ENCODE measurements around the gene LRRC61.
"Not testable (repeated sequence)": the region's sequence is repeated elsewhere in the genome, so short reads cannot be mapped to it uniquely, and the experiment has no call there.

The LRRC61 gene, protein sequence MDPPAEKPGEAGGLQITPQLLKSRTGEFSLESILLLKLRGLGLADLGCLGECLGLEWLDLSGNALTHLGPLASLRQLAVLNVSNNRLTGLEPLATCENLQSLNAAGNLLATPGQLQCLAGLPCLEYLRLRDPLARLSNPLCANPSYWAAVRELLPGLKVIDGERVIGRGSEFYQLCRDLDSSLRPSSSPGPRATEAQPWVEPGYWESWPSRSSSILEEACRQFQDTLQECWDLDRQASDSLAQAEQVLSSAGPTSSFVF

DNA sequence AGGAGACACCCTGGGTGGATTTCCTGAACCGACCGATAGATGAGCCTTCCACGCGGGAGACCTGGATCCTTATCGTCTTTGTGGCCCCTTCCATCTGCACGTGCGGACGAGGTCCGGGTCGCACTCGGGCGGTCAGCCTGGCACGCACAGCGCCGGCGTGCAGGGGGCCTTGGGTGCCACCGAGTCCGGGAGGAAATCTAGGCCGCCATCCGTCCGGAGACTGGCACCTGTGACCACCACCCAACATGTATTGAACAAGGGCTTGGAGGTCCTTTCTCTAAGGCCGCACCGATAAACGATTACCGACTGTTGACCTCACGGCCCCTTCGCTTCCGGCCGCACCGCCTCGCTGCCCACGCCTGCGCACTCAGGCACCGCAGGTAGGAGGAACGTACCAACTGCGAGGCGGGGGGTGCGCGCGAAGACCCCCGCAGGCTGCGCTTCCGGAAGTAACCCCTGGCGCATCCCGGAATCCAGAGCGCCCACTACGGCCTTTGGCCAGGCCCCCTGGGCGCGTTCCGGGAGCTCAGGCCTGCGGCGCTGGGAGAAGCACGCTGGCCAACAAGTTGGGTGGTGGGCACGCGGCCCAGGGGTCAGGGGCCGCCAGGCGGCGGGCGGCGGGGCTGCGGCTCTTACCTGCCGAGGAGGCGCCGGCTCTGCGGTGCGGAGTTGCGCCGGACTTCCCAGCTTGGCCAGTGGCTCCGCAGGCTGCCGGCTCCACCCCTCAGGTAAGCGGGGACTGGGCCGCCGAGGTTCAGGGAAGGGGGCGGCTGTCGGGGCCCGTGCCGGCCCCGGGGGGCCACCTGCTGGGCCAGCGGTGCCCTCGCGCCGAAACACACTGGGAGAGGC is at the start of gene LRRC61, which contains the start of gene ACTR3C:
Gene LRRC61 (plus strand): TSS at position 523 of the 849 bp plus-strand sequence. CDS start 13,507 bp downstream, outside the sequence.
Gene ACTR3C (minus strand): TSS at position 713 of the 849 bp plus-strand sequence. CDS start 28,249 bp downstream, outside the sequence.
- TF ChIP-seq, protein P1, sequence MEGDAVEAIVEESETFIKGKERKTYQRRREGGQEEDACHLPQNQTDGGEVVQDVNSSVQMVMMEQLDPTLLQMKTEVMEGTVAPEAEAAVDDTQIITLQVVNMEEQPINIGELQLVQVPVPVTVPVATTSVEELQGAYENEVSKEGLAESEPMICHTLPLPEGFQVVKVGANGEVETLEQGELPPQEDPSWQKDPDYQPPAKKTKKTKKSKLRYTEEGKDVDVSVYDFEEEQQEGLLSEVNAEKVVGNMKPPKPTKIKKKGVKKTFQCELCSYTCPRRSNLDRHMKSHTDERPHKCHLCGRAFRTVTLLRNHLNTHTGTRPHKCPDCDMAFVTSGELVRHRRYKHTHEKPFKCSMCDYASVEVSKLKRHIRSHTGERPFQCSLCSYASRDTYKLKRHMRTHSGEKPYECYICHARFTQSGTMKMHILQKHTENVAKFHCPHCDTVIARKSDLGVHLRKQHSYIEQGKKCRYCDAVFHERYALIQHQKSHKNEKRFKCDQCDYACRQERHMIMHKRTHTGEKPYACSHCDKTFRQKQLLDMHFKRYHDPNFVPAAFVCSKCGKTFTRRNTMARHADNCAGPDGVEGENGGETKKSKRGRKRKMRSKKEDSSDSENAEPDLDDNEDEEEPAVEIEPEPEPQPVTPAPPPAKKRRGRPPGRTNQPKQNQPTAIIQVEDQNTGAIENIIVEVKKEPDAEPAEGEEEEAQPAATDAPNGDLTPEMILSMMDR (IDR thresholded peaks at IDR 0.05): peak; percentile 58
- Histone ChIP-seq H3K9ac (peak within 1 kb of the TSS; percentile 92), H3K27me3 (ENCODE audit: control insufficient read depth, insufficient read depth, low read length) (no peaks in the 10 kb centered on the region), H3K4me3 (ENCODE audit: low read depth, low read length) (peak within 1 kb of the TSS; percentile 94), H3K36me3 (ENCODE audit: control insufficient read depth, insufficient read depth, low read length) (no peaks in the 10 kb centered on the region), H3K27ac (peak within 1 kb of the TSS; percentile 93), H3K4me2 (ENCODE audit: low read length) (peak within 1 kb of the TSS; percentile 92), H3K9me3 (ENCODE audit: control insufficient read depth, low read length) (no peaks in the 10 kb centered on the region), H2AFZ (peak within 1 kb of the TSS; percentile 48), H3K79me2 (peaks cover 15% of the 10 kb centered on the region), H3K4me1 (peaks cover 56% of the 10 kb centered on the region)

DNA sequence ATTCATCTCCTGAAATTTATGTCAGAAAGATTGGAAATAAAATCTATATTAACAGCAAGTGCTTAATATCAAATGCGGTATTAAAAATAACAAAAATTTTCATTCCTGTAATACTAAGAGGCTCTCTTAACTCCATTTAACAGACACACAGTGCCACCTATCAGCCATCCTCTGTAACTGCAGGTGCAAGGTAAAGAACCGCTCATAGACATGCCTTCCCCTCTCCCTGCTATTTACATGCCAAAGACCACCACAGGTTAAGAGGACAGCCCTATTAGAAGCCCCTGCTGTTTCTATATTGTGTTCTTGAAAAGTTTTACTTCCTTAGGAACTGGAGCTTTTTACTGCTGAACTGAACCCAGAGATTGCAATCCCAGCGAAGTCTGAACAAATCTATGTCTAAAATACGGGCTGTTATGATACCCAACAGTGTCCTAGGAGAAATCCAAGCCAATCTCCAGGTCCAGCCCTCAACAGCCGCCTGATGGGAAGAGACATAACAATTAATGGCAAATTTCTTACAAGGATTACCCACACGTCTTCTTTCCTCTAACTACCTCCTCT is 46.9 kb upstream of the LRRC61 start:
- H3K27ac ChIP-seq; H3K4me3 ChIP-seq (ENCODE audit: low read depth, low read length); H3K27me3 ChIP-seq (ENCODE audit: control insufficient read depth, insufficient read depth, low read length); H3K9ac ChIP-seq; H3K79me2 ChIP-seq; H3K4me2 ChIP-seq (ENCODE audit: low read length); H3K36me3 ChIP-seq (ENCODE audit: control insufficient read depth, insufficient read depth, low read length); H3K4me1 ChIP-seq; H2AFZ ChIP-seq; H3K9me3 ChIP-seq (ENCODE audit: control insufficient read depth, low read length): not testable (repeated sequence)
- TF ChIP-seq, protein P1 (IDR thresholded peaks at IDR 0.05): peak; percentile 79

DNA sequence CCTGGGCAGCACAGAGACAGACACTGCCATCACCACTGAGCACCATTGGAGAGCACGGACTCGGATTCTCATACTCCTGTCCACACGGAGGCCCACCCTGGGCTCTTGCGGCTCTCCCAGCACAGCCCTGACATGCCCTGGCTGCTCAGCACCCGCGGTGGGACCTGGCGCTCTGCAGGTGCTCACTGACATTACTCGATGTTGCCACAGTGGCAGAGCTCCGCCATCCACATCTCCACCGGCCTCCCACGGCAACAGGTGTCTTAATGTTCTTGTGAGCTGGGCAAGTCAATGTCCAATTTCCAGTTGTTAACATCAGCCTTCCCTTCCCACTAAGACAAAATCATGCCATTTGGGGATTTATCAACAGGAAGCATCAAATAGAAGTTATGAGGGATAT is 44.8 kb upstream of the LRRC61 start:
- H3K9me3 ChIP-seq (ENCODE audit: control insufficient read depth, low read length); H3K79me2 ChIP-seq; H3K4me1 ChIP-seq; H3K4me2 ChIP-seq (ENCODE audit: low read length); H2AFZ ChIP-seq; H3K27me3 ChIP-seq (ENCODE audit: control insufficient read depth, insufficient read depth, low read length); H3K36me3 ChIP-seq (ENCODE audit: control insufficient read depth, insufficient read depth, low read length); H3K27ac ChIP-seq; H3K4me3 ChIP-seq (ENCODE audit: low read depth, low read length); H3K9ac ChIP-seq: not testable (repeated sequence)

DNA sequence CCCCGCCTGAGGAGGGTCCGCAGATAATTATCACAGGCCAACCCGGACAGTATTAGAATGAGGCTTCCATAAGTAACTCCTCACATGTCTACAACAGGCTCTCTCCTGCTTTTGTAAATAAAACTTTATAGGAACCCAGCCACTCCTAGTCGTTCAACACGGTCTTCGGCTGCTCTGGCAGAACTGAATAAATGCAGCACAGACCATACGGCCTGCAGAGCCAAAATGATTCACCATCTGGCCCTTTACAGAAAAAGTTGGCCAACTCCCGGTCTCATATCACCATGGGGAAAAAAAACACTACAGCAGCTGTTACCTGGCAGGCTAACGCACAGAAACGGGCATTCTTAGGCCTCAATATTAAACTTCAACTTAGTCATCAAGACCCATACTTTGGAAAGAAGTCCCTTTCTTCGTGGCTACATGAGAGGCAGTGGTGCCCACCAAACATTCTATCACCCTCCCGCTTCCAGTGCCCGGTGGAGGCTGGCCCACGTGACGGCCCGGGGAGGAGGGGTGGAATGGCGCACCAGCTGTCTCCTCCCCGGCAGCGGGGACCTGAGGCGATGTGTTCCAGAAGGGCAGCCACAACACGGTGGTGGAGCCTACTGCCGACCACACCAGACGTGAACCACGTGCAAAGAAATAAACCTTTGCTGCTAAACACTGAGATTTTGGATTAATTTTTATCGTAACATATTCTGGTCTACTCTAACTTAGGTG is 41.3 kb upstream of the LRRC61 start:
- not testable (repeated sequence) for H3K9me3 ChIP-seq (ENCODE audit: control insufficient read depth, low read length); H2AFZ ChIP-seq; H3K27me3 ChIP-seq (ENCODE audit: control insufficient read depth, insufficient read depth, low read length); H3K27ac ChIP-seq; H3K4me2 ChIP-seq (ENCODE audit: low read length); H3K9ac ChIP-seq; H3K36me3 ChIP-seq (ENCODE audit: control insufficient read depth, insufficient read depth, low read length); H3K79me2 ChIP-seq; H3K4me3 ChIP-seq (ENCODE audit: low read depth, low read length); H3K4me1 ChIP-seq

DNA sequence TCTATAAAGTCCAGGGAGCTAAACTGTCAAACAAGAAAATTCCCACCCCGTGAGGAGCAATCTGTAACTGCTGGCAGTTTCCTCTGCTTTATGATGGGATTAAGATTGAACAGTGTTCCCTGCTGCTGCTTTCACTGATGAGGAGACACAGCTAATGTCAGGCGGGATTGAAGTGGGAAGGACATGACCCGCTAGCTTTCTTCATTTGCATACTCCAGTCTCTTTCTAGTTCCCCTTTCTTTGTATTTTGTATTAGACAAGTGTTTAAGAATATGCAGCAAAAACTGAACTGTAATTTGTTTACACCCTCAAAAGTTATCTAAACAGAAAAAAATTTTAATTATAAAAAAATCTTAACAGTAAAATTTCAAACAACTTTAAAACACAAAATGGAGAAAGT is 40.0 kb upstream of the LRRC61 start:
- not testable (repeated sequence) for H3K36me3 ChIP-seq (ENCODE audit: control insufficient read depth, insufficient read depth, low read length); H3K79me2 ChIP-seq; H3K4me1 ChIP-seq; H3K27me3 ChIP-seq (ENCODE audit: control insufficient read depth, insufficient read depth, low read length); H3K27ac ChIP-seq; H3K4me2 ChIP-seq (ENCODE audit: low read length); H3K4me3 ChIP-seq (ENCODE audit: low read depth, low read length); H3K9ac ChIP-seq; H3K9me3 ChIP-seq (ENCODE audit: control insufficient read depth, low read length); H2AFZ ChIP-seq

DNA sequence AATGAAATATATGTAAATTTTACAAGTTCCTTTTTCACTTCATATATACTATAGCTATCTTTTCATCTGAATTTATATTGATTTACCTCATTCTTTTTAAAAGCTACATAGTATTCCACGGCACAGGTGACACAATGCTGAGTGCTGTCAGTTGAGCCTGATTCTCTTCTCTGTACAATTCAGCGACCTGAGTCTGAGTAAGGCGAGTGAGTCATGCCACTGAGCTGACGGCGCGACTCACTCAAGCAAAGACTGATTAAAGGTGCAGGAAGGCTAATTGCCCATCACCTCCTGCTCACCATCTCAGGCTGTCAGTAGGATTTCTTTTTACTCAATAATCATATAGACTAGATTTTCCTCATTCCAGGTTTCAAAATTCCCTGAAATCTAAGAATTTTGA is 39.5 kb upstream of the LRRC61 start:
- not testable (repeated sequence) for H3K79me2 ChIP-seq; H3K27me3 ChIP-seq (ENCODE audit: control insufficient read depth, insufficient read depth, low read length); H3K27ac ChIP-seq; H3K9me3 ChIP-seq (ENCODE audit: control insufficient read depth, low read length); H3K36me3 ChIP-seq (ENCODE audit: control insufficient read depth, insufficient read depth, low read length); H3K4me2 ChIP-seq (ENCODE audit: low read length); H3K4me1 ChIP-seq; H2AFZ ChIP-seq; H3K4me3 ChIP-seq (ENCODE audit: low read depth, low read length); H3K9ac ChIP-seq
